HepG2 (cell line): Measurements from ENCODE around the gene ACADS. TPM values are rescaled to one million over a fixed set of nuclear protein-coding genes. Genes with fewer than 3 reads are reported as not detected.

Experiments used
- ATF1 ChIP-seq: IDR thresholded peaks from 2 replicates; pipeline ENCODE4 v1.6.1; 2016; ENCODE audit warnings: mild to moderate bottlenecking, control low read depth
- CEBPG ChIP-seq: IDR thresholded peaks from 2 replicates; pipeline ENCODE4 v1.6.1; 2016
- DNMT1 ChIP-seq: sonication (generic); formaldehyde crosslinking; IDR thresholded peaks from 2 replicates; pipeline ENCODE4 v1.5.1; 2020; ENCODE audit warnings: mild to moderate bottlenecking, missing genetic modification reagents
- ELF4 ChIP-seq: sonication (generic); formaldehyde crosslinking; IDR thresholded peaks from 2 replicates; pipeline ENCODE4 v1.5.0; 2020; ENCODE audit warnings: missing genetic modification reagents, mild to moderate bottlenecking, moderate library complexity, borderline replicate concordance
- FUBP1 ChIP-seq: sonication (generic); formaldehyde crosslinking; IDR thresholded peaks from 2 replicates; pipeline ENCODE4 v1.5.1; 2020; ENCODE audit warnings: missing genetic modification reagents, mild to moderate bottlenecking, borderline replicate concordance
- HHEX ChIP-seq: IDR thresholded peaks from 2 replicates; pipeline ENCODE4 v1.6.1; 2016; ENCODE audit warnings: control low read depth
- JUNB ChIP-seq: sonication (generic); formaldehyde crosslinking; IDR thresholded peaks from 2 replicates; pipeline ENCODE4 v1.8.0; 2022; ENCODE audit warnings: missing genetic modification reagents, mild to moderate bottlenecking, borderline replicate concordance
- KLF6 ChIP-seq: IDR thresholded peaks from 2 replicates; pipeline ENCODE4 v1.8.0; 2016; ENCODE audit warnings: missing biosample characterization, missing genetic modification reagents
- KMT2B ChIP-seq: IDR thresholded peaks from 2 replicates; pipeline ENCODE4 v1.6.1; 2016; ENCODE audit warnings: missing genetic modification reagents, missing compliant biosample characterization
- MXI1 ChIP-seq: IDR thresholded peaks from 3 replicates; pipeline ENCODE4 v1.6.1; 2012; ENCODE audit warnings: low read depth, low read length, inconsistent platforms, borderline replicate concordance
- SIN3A ChIP-seq: IDR thresholded peaks from 2 replicates; pipeline ENCODE4 v1.6.1; 2011; ENCODE audit warnings: low read depth, mild to moderate bottlenecking, control low read depth, low read length, borderline replicate concordance
- TAF15 ChIP-seq: fragments of 200-400 bp; formaldehyde crosslinking; IDR thresholded peaks from one replicate; pipeline ENCODE4 v1.6.1; 2018; ENCODE audit warnings: mild to moderate bottlenecking, low read depth, low read length; ENCODE audit not compliant: poor library complexity, severe bottlenecking
- TBL1XR1 ChIP-seq: fragments of 150-350 bp; IDR thresholded peaks from 2 replicates; pipeline ENCODE4 v1.6.1; 2014; ENCODE audit warnings: borderline replicate concordance, low read length; ENCODE audit not compliant: partially characterized antibody
- ZFP37 ChIP-seq: sonication (generic); formaldehyde crosslinking; IDR thresholded peaks from 2 replicates; pipeline ENCODE4 v1.4.0; 2020; ENCODE audit warnings: missing genetic modification reagents, borderline replicate concordance
- ZNF225 ChIP-seq: sonication (generic); formaldehyde crosslinking; IDR thresholded peaks from 2 replicates; pipeline ENCODE4 v1.4.0; 2020; ENCODE audit warnings: mild to moderate bottlenecking, missing genetic modification reagents
- ZNF274 ChIP-seq: sonication (generic); formaldehyde crosslinking; IDR thresholded peaks from 2 replicates; pipeline ENCODE4 v1.5.1; 2020; ENCODE audit warnings: mild to moderate bottlenecking, missing genetic modification reagents
- ZNF460 ChIP-seq: sonication (generic); formaldehyde crosslinking; IDR thresholded peaks from 2 replicates; pipeline ENCODE4 v1.5.1; 2020; ENCODE audit warnings: missing genetic modification reagents, mild to moderate bottlenecking, borderline replicate concordance
- ZNF572 ChIP-seq: sonication (generic); formaldehyde crosslinking; IDR thresholded peaks from 2 replicates; pipeline ENCODE4 v1.5.1; 2020; ENCODE audit warnings: mild to moderate bottlenecking, missing genetic modification reagents
- ZNF574 ChIP-seq: sonication (generic); formaldehyde crosslinking; IDR thresholded peaks from 2 replicates; pipeline ENCODE4 v1.4.0; 2020; ENCODE audit warnings: missing genetic modification reagents
- ZNF792 ChIP-seq: IDR thresholded peaks from 2 replicates; pipeline ENCODE4 v1.6.1; 2016
- ZNF891 ChIP-seq: sonication (generic); formaldehyde crosslinking; IDR thresholded peaks from 2 replicates; pipeline ENCODE4 v1.5.0; 2020; ENCODE audit warnings: mild to moderate bottlenecking, missing genetic modification reagents
- polyA plus RNA-seq, 8 experiments: library from polyadenylated mRNA; depleted of rRNA in 3 of 8; stranded (reverse) in 7 of 8; unstranded in 1 of 8; fragments of >200 nt; fragmentation: Illumina TruSeq in 4 of 8; extraction: Trizol in 4 of 8; gene quantifications; 2 replicates each; pipeline versions ENCODE4 v1.2.1 to v1.2.3, GENCODE V29; 2011 to 2016; ENCODE audit warnings: low read depth in 4 of 8, missing spikeins in 1 of 8, mixed read lengths in 1 of 8; ENCODE audit not compliant: insufficient read depth in 1 of 8
- total RNA-seq, 5 experiments: library from RNA; depleted of rRNA; stranded (reverse); fragments of >200 nt; fragmentation: Illumina TruSeq; extraction: Trizol; gene quantifications; 2 replicates each; pipeline ENCODE4 v1.2.3, GENCODE V29; 2016; ENCODE audit warnings: low read depth in 1 of 5
- TF ChIP-seq, protein P1 (sequence below), 2 experiments: sonication (generic) in 1 of 2; formaldehyde crosslinking in 1 of 2; IDR thresholded peaks; 2 replicates each; pipeline versions ENCODE4 v1.4.0 to v1.6.1; 2018 to 2020; ENCODE audit warnings: missing genetic modification reagents in 2 of 2, borderline replicate concordance in 1 of 2, low read depth in 1 of 2, mild to moderate bottlenecking in 1 of 2, missing biosample characterization in 1 of 2
- TF ChIP-seq, protein P2 (sequence below): sonication (generic); formaldehyde crosslinking; IDR thresholded peaks from 2 replicates; pipeline ENCODE4 v1.4.0; 2020; ENCODE audit warnings: missing genetic modification reagents

The ACADS gene
- total and polyA plus RNA-seq, 2 of the 13 experiments (the other 11 are each of a cell fraction or from before 2014, with no cell fraction given) = 17.4 to 27.7 TPM

DNA sequence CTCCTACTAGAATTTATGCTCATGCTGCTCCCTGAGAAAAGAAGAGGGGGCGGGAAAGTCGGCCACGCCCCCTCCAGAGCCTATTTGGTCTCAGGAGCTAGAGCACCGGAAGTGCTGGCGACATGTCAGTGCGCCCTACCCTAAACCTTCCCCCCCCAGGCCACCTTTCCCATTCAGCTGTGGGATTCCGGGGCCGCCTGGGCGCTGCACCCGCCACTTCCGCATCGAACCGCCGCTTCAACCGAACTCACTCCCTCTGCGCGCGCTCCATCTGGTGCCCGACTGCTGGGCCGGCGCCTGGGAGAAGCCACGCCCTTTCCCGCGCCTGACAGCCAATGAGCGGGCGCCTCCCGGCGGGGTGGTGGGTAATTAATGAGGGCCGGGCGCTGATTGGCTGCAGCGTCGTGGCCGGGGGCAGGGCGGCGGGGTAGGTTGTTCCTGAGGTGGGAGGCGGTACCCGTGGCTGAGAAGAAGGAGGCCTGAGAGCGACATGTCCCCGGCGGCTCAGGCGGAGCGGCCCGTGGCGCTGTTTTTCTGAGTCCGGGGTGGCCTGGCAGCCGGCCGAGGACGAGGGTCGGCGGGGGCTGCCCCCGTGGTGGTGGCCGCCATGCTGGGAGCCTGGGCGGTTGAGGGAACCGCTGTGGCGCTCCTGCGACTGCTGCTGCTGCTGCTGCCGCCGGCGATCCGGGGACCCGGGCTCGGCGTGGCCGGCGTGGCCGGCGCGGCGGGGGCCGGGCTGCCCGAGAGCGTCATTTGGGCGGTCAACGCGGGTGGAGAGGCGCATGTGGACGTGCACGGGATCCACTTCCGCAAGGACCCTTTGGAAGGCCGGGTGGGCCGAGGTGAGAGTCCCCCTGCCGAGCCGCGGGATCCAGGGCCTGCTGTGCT lies 38.7 kb upstream of the ACADS start, which contains the start of gene MLEC (continued):
- TF ChIP-seq ZFP37 = 0 out of 2 replicates have a peak, but pooled peaks have one; percentile 32
- no peak; the same call in 1 of the 2 replicates for TF ChIP-seq ZNF225
- peak; percentile 53; the same call in 1 of the 2 replicates for TF ChIP-seq ZNF792 (CRISPR knock-in tag)
- peak; percentile 49; the same call in 1 of the 2 replicates for TF ChIP-seq ZNF274 (CRISPR knock-in tag)
- no peak for TF ChIP-seq ZNF572 (CRISPR knock-in tag)
- TF ChIP-seq KLF6 (CRISPR knock-in tag) = 0 out of 2 replicates have a peak, but pooled peaks have one; percentile 18
- TF ChIP-seq JUNB = no peak
- TF ChIP-seq CEBPG = no peak
- 0 out of 2 replicates have a peak, but pooled peaks have one; percentile 13 for TF ChIP-seq FUBP1 (CRISPR knock-in tag)
- TF ChIP-seq ATF1 (CRISPR knock-in tag) = peak; percentile 75
- TF ChIP-seq ZNF460 (CRISPR knock-in tag) = no peak
- TF ChIP-seq HHEX (CRISPR knock-in tag) = no peak
- TF ChIP-seq, protein P1, sequence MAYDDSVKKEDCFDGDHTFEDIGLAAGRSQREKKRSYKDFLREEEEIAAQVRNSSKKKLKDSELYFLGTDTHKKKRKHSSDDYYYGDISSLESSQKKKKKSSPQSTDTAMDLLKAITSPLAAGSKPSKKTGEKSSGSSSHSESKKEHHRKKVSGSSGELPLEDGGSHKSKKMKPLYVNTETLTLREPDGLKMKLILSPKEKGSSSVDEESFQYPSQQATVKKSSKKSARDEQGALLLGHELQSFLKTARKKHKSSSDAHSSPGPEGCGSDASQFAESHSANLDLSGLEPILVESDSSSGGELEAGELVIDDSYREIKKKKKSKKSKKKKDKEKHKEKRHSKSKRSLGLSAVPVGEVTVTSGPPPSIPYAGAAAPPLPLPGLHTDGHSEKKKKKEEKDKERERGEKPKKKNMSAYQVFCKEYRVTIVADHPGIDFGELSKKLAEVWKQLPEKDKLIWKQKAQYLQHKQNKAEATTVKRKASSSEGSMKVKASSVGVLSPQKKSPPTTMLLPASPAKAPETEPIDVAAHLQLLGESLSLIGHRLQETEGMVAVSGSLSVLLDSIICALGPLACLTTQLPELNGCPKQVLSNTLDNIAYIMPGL (CRISPR knock-in tag; IDR thresholded peaks at IDR 0.05; ENCODE audit: borderline replicate concordance in 1 of 2, low read depth in 1 of 2) = peak in 1 of 2 experiments; percentile 16; a peak in 1 of 4 replicates
- no peak; the same call in 1 of the 2 replicates for TF ChIP-seq ZNF891 (CRISPR knock-in tag)
- peak; percentile 81; the same call in 1 of the 3 replicates for TF ChIP-seq MXI1
- TF ChIP-seq TAF15 = peak; percentile 63
- TF ChIP-seq SIN3A = peak; percentile 86; the same call in 1 of the 2 replicates
- TF ChIP-seq DNMT1 (CRISPR knock-in tag) = no peak; the same call in 1 of the 2 replicates
- TF ChIP-seq KMT2B = peak; percentile 88
- peak; percentile 90 for TF ChIP-seq ELF4 (CRISPR knock-in tag)
- peak; percentile 92 for TF ChIP-seq ZNF574 (CRISPR knock-in tag)
- TF ChIP-seq, protein P2, sequence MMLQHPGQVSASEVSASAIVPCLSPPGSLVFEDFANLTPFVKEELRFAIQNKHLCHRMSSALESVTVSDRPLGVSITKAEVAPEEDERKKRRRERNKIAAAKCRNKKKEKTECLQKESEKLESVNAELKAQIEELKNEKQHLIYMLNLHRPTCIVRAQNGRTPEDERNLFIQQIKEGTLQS = peak; percentile 29; the same call in 1 of the 2 replicates
- peak; percentile 51 for TF ChIP-seq TBL1XR1
